Endothelial cell (in vitro differentiated cells): ENCODE measurements around the gene TBC1D22A. TPM values are rescaled to one million over a fixed set of nuclear protein-coding genes. Genes with fewer than 3 reads are reported as not detected.
A peak's percentile ranks its signal among the peaks of the same experiment; 100 is the strongest.

Experiments
- DNase-seq: peaks from one replicate; pipeline ENCODE4 v3.0.0; 2021; ENCODE audit warnings: low spot score
- H3K27ac Mint-ChIP-seq: one replicate; pipeline ENCODE4 v1.8.0; 2021; ENCODE audit warnings: mixed read lengths, inconsistent platforms; ENCODE audit not compliant: unreplicated experiment
- H3K27me3 Mint-ChIP-seq: one replicate; pipeline ENCODE4 v1.8.0; 2021; ENCODE audit warnings: mild to moderate bottlenecking, moderate library complexity, mixed read lengths, inconsistent platforms; ENCODE audit not compliant: unreplicated experiment
- H3K36me3 Mint-ChIP-seq: one replicate; pipeline ENCODE4 v1.8.0; 2021; ENCODE audit warnings: mild to moderate bottlenecking, low read depth, mixed read lengths, inconsistent platforms; ENCODE audit not compliant: unreplicated experiment
- H3K4me1 Mint-ChIP-seq: one replicate; pipeline ENCODE4 v1.8.0; 2021; ENCODE audit warnings: mild to moderate bottlenecking, mixed read lengths, inconsistent platforms; ENCODE audit not compliant: unreplicated experiment
- H3K4me3 Mint-ChIP-seq: one replicate; pipeline ENCODE4 v1.8.0; 2021; ENCODE audit warnings: mild to moderate bottlenecking, mixed read lengths, inconsistent platforms; ENCODE audit not compliant: unreplicated experiment
- H3K9me3 Mint-ChIP-seq: one replicate; pipeline ENCODE4 v1.8.0; 2021; ENCODE audit warnings: mixed read lengths, inconsistent platforms; ENCODE audit not compliant: unreplicated experiment
- total RNA-seq: library from RNA; stranded (reverse); fragmentation: NEBNext Ultra II Directional; extraction: Animal tissue kit (Norgen Biotek cat#: 25700); gene quantifications from one replicate; pipeline ENCODE4 v1.2.1, GENCODE V29; 2021; ENCODE audit not compliant: unreplicated experiment
- TF ChIP-seq, protein P1 (sequence below): fragments of 200-600 bp; sonication (generic); IDR thresholded peaks from one replicate; pipeline ENCODE4 v1.5.0; 2021; ENCODE audit warnings: antibody characterized with exemption; ENCODE audit not compliant: unreplicated experiment

Gene TBC1D22A
- total RNA-seq, 1 donor from 2014 or later = 25.3 TPM

DNA sequence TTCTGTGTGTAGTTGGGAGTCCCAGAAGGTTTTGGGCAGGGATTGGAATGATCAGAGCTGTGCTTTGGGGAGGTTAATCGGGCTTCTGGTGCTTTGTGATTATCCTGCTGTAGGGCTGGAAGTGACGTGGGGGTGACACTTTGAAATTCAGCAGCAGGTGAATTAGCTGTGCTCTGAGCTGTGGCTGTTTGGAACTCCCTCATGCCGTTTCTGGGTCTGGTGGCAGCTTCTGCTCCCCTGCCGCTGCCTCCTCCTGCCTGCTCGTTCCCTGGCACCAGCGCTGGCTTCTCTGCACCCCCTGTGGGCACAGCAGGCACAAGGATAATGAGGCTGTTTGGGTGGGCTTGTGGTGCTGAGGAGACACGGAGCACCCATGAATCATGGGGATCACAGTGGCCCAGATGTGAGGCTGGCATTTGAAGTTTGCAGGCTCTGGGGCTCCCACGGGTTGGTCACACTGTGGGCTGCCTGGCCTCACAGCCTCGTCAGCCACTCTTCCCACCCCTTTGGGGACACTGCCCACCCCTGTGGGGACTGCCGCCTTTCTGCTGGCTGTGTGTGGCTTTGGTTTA, 49.7 kb downstream of the TBC1D22A start:
- Mint-ChIP-seq H3K36me3 (peaks cover 24% of the 10 kb centered on the region), H3K4me1 (no peaks in the 10 kb centered on the region), H3K27me3 (peaks cover 3% of the 10 kb centered on the region), H3K4me3 (no peak overlapping the region), H3K27ac (peak overlapping the region; percentile 57), H3K9me3 (no peaks in the 10 kb centered on the region)
- no peak for DNase-seq
- TF ChIP-seq, protein P1, sequence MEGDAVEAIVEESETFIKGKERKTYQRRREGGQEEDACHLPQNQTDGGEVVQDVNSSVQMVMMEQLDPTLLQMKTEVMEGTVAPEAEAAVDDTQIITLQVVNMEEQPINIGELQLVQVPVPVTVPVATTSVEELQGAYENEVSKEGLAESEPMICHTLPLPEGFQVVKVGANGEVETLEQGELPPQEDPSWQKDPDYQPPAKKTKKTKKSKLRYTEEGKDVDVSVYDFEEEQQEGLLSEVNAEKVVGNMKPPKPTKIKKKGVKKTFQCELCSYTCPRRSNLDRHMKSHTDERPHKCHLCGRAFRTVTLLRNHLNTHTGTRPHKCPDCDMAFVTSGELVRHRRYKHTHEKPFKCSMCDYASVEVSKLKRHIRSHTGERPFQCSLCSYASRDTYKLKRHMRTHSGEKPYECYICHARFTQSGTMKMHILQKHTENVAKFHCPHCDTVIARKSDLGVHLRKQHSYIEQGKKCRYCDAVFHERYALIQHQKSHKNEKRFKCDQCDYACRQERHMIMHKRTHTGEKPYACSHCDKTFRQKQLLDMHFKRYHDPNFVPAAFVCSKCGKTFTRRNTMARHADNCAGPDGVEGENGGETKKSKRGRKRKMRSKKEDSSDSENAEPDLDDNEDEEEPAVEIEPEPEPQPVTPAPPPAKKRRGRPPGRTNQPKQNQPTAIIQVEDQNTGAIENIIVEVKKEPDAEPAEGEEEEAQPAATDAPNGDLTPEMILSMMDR = no peak

DNA sequence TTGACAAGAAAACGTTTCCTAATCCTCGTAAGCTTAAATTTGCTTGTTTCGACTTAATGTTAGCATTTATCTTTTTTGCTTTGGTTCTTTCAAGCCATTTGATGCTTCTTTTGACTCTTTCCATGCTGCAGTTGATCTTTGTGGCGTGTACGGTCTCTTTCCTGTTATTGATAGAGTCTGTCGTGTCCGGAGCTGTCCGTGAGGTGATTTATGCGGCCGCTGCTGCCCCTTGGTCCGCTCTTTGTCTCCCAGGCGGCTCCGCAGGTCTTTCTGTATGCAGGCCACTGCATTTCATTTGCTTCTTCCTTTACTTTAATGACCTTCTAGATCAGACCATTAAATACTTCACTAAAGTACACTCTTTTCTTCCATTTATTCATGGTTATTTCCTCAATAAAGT, 50.3 kb downstream of the TBC1D22A start:
- H3K27me3 Mint-ChIP-seq = peaks cover 3% of the 10 kb centered on the region
- DNase-seq = no peak
- no peak overlapping the region for H3K27ac Mint-ChIP-seq
- H3K4me3 Mint-ChIP-seq = no peak overlapping the region
- no peaks in the 10 kb centered on the region for H3K9me3 Mint-ChIP-seq
- H3K4me1 Mint-ChIP-seq = no peaks in the 10 kb centered on the region
- H3K36me3 Mint-ChIP-seq = peaks cover 19% of the 10 kb centered on the region
- TF ChIP-seq, protein P1 = no peak

DNA sequence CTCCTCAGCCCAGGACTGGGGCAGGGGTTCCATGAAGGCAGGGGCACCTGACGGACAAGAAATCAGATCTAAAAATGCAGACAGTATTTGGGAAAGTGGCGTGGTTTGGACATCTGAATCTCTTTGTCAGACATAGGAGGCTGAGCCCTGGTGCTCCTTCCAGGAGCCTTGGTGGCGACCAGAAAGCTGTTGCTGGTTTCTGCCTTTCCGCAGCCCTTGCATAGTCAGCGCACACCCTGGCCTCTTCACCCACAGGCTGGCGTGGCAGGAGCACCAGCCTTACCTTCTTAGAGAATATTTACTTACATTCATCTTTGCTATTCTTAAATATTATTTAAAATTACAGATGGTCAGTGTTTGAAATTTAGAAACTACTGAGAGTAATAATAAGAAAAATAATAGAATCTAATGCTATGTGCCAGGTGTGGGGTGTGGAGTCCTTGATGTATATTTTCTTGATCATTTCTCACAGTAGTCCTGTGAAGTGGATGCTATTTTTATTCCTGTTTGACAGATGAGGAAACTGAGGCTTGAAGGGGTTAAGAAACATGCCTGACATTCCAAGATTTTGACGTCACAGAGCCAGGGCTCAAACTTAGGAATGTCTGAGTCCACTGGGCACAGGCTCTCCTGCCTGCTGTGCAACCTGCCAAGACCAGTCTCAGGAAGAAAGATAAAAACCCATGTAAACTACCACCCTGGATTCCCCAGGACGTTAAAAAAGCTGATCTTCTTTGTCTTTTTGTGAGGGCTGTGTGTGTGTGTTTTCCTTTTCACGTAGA, 51.6 kb downstream of the TBC1D22A start:
- H3K27me3 Mint-ChIP-seq = peaks cover 3% of the 10 kb centered on the region
- H3K4me1 Mint-ChIP-seq = peaks cover 2% of the 10 kb centered on the region
- no peak overlapping the region for H3K4me3 Mint-ChIP-seq
- TF ChIP-seq, protein P1 = no peak
- no peak overlapping the region for H3K27ac Mint-ChIP-seq
- no peaks in the 10 kb centered on the region for H3K9me3 Mint-ChIP-seq
- H3K36me3 Mint-ChIP-seq = peaks cover 19% of the 10 kb centered on the region
- DNase-seq = no peak

DNA sequence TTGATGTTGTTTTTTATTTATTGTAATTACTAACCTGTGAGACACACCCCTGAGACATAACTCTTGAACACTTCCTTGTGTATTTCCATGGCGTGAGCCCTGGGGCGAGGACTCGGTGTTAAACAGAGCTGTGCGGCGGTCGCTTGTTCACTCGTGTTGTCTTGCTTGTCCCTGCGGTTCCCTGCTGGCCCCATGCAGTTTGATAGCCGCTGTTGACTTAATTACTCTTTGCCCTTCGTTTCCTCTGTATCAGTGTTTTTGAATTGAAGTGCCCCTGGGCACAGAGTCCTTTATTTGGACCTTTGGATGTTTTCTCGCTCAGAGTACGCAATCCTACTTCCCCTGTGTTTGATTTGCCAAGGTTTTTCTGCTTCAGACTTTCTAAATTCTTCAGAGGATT, 52.7 kb downstream of the TBC1D22A start:
- DNase-seq = no peak
- peaks cover 18% of the 10 kb centered on the region for H3K36me3 Mint-ChIP-seq
- H3K4me3 Mint-ChIP-seq = no peak overlapping the region
- peaks cover 4% of the 10 kb centered on the region for H3K4me1 Mint-ChIP-seq
- H3K27ac Mint-ChIP-seq = no peak overlapping the region
- TF ChIP-seq, protein P1 = no peak
- H3K9me3 Mint-ChIP-seq = no peaks in the 10 kb centered on the region
- peaks cover 2% of the 10 kb centered on the region for H3K27me3 Mint-ChIP-seq

DNA sequence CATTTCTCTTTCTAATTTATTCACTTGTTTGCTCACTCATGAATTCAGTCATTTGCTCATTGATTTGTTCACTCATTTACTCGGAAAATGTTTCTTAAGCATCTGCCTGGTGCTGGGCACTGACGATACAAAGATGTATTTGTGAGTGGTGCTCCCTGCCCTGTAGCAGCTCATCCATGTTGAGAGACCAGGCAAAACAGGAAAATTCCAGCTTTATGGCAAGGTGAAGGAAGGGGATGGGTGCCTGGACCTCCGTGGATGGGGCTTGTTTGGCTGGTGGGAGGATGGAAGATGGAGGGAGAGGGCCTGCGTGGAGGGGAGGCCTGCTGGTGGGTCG, 53.1 kb downstream of the TBC1D22A start:
- Mint-ChIP-seq H3K9me3 (no peaks in the 10 kb centered on the region), H3K36me3 (peaks cover 14% of the 10 kb centered on the region), H3K27ac (no peak overlapping the region), H3K27me3 (peaks cover 2% of the 10 kb centered on the region), H3K4me1 (peaks cover 4% of the 10 kb centered on the region), H3K4me3 (no peak overlapping the region)
- no peak for DNase-seq
- TF ChIP-seq, protein P1 = no peak
